OCI-LY7 (cell line): ENCODE results near the gene PRELID2.

ENCODE experiments used
- EZH2phosphoT487 ChIP-seq: fragments of 200-600 bp; sonication (generic); IDR thresholded peaks from 2 replicates; pipeline ENCODE4 v1.6.1; 2018; ENCODE audit warnings: low read depth, borderline replicate concordance, mild to moderate bottlenecking, mixed run types, antibody characterized with exemption, low read length, moderate library complexity, mixed read lengths
- TF ChIP-seq, protein P1 (sequence below): fragments of 200-600 bp; sonication (generic); conservative IDR thresholded peaks from 2 replicates; pipeline ENCODE4 v1.5.1; 2014; ENCODE audit warnings: mild to moderate bottlenecking, antibody characterized with exemption, low read length, moderate library complexity, mixed read lengths

DNA sequence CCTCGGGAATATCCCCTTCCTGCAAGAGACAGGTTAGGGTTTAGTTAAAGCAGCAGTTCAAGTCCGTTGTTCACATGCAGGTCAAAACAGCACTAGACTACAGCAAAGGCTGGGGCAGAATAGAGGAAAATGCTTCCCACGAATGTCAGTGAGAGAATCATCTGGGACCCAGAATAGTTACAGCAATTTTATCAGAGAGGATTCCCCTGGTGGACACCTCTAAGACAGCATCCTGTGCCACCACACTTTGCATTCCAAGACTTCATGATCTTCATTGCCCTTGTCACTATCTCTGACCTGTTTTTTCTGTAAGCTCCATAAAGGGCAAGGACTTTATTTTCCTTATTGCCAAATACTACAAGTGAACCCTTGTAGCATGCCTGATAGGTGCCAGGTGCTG is 24.8 kb upstream of the PRELID2 start:
- TF ChIP-seq, protein P1, sequence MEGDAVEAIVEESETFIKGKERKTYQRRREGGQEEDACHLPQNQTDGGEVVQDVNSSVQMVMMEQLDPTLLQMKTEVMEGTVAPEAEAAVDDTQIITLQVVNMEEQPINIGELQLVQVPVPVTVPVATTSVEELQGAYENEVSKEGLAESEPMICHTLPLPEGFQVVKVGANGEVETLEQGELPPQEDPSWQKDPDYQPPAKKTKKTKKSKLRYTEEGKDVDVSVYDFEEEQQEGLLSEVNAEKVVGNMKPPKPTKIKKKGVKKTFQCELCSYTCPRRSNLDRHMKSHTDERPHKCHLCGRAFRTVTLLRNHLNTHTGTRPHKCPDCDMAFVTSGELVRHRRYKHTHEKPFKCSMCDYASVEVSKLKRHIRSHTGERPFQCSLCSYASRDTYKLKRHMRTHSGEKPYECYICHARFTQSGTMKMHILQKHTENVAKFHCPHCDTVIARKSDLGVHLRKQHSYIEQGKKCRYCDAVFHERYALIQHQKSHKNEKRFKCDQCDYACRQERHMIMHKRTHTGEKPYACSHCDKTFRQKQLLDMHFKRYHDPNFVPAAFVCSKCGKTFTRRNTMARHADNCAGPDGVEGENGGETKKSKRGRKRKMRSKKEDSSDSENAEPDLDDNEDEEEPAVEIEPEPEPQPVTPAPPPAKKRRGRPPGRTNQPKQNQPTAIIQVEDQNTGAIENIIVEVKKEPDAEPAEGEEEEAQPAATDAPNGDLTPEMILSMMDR = no peak
- TF ChIP-seq EZH2phosphoT487 = no peak
